GM19025 (cell line): ENCODE measurements around the gene CST1.
"Not testable (repeated sequence)": the region's sequence is repeated elsewhere in the genome, so short reads cannot be mapped to it uniquely, and the experiment has no call there.

Experiments
- ATAC-seq: cut with Tn5 transposase; IDR thresholded peaks from one replicate; pipeline ENCODE4 v1.9.1; 2021; ENCODE audit warnings: mild to moderate bottlenecking, low read depth, moderate library complexity; ENCODE audit not compliant: unreplicated experiment

CST1 gene

GRCh38 chr20:23719351-23719750 lies 31.4 kb downstream of the CST1 start:
- not testable (repeated sequence) for ATAC-seq

GRCh38 chr20:23711778-23712177 lies 39.0 kb downstream of the CST1 start:
- ATAC-seq = not testable (repeated sequence)

- no peak for ATAC-seq
Measured at GRCh38 chr20:23710771-23711170, 40.0 kb downstream of the CST1 start.

DNA sequence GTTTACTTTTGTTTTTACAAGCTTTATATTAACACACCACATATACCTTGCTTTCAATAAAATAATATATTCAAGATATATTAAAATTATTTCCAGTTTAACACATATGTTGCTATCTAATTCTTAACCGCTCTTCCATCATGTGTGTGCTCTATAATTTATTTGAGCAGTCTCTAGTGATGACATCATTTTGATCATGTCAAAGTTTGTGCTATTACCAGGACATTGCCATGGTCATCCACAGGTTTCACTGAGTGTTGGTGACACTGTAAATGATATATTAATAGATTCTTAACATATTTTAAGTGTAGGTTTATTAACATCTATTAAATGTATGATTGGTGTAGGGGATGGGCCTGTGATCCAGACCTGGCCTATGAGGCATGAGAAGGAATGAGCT lies 44.8 kb downstream of the CST1 start:
- ATAC-seq = no peak

GRCh38 chr20:23702021-23702420 lies 48.7 kb downstream of the CST1 start:
- no peak for ATAC-seq

- no peak for ATAC-seq
Measured at GRCh38 chr20:23700931-23701330, 49.8 kb downstream of the CST1 start.

DNA sequence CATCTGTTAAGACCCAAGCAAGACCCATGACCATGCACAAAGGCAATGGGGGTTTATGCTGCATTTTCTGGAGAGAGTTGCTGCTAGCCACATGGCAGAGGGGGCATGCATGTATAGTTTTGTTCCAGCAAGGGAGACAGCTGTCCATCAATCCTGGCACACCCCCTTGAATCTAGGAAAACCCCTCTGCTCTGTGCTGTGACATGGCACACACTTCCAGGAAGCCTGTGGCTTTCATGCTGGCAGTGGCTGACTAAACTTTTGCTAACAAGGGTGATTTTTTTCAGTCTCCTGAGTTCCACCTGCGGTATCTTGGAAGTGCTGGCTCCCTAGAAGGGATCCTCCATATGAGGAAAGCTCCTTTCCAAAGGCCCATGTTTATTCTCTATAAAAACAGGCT lies 52.8 kb downstream of the CST1 start:
- no peak for ATAC-seq
